Neural cell (in vitro differentiated cells): Measurements from ENCODE around the gene COMMD4. TPM values are rescaled to one million over a fixed set of nuclear protein-coding genes. Genes with fewer than 3 reads are reported as not detected.
"Not testable (repeated sequence)": the region's sequence is repeated elsewhere in the genome, so short reads cannot be mapped to it uniquely, and the experiment has no call there.

Experiments
- H2AFZ ChIP-seq: fragments of 200-600, 300-800 bp; sonication (generic), shearing (Covaris generic); 2 replicates; pipeline ENCODE4 v1.6.0; 2014; ENCODE audit warnings: low read depth, mild to moderate bottlenecking, antibody characterized with exemption, low read length, moderate library complexity
- H3F3A ChIP-seq: fragments of 200-600 bp; shearing (Covaris generic); 2 replicates; pipeline ENCODE4 v1.6.1; 2016; ENCODE audit warnings: mild to moderate bottlenecking, moderate library complexity, mixed read lengths, antibody characterized with exemption, low read length; ENCODE audit not compliant: insufficient read depth, poor library complexity, severe bottlenecking
- H3K27ac ChIP-seq: fragments of 200-600, 300-800 bp; sonication (generic), shearing (Covaris generic); 2 replicates; pipeline ENCODE4 v1.5.1; 2014; ENCODE audit warnings: mild to moderate bottlenecking, low read length, moderate library complexity
- H3K27me3 ChIP-seq: fragments of 300-800, 200-600 bp; sonication (generic), shearing (Covaris generic); 2 replicates; pipeline ENCODE4 v1.6.0; 2014; ENCODE audit warnings: mild to moderate bottlenecking, low read depth, low read length, moderate library complexity; ENCODE audit not compliant: insufficient read depth
- H3K36me3 ChIP-seq: fragments of 300-800, 200-600 bp; sonication (generic), shearing (Covaris generic); 2 replicates; pipeline ENCODE4 v1.5.1; 2014; ENCODE audit warnings: mild to moderate bottlenecking, antibody characterized with exemption, low read length, moderate library complexity; ENCODE audit not compliant: insufficient read depth
- H3K4me2 ChIP-seq: fragments of 300-800, 200-600 bp; sonication (generic), shearing (Covaris generic); 2 replicates; pipeline ENCODE4 v1.6.0; 2014; ENCODE audit warnings: mild to moderate bottlenecking, low read length
- H3K4me3 ChIP-seq: fragments of 300-800, 200-600 bp; sonication (generic), shearing (Covaris generic); 2 replicates; pipeline ENCODE4 v1.5.1; 2014; ENCODE audit warnings: mild to moderate bottlenecking, low read length, moderate library complexity
- H3K79me2 ChIP-seq: fragments of 200-600 bp; shearing (Covaris generic); replicated peaks from 2 replicates; pipeline ENCODE4 v1.6.0; 2014; ENCODE audit warnings: mild to moderate bottlenecking, low read length, moderate library complexity; ENCODE audit not compliant: insufficient read depth
- H3K9ac ChIP-seq: fragments of 300-800, 200-600 bp; sonication (generic), shearing (Covaris generic); 2 replicates; pipeline ENCODE4 v1.6.1; 2016; ENCODE audit warnings: mild to moderate bottlenecking, low read length, mixed read lengths
- H3K9me2 ChIP-seq: fragments of 200-600 bp; shearing (Covaris generic); 2 replicates; pipeline ENCODE4 v1.6.1; 2016; ENCODE audit warnings: mild to moderate bottlenecking, low read length, mixed read lengths; ENCODE audit not compliant: insufficient read depth
- H3K9me3 ChIP-seq: fragments of 200-600, 300-800 bp; sonication (generic), shearing (Covaris generic); 2 replicates; pipeline ENCODE4 v1.6.1; 2016; ENCODE audit warnings: mild to moderate bottlenecking, mixed run types, low read length, moderate library complexity, mixed read lengths
- H4K20me1 ChIP-seq: fragments of 200-600 bp; shearing (Covaris generic); 2 replicates; pipeline ENCODE4 v1.6.1; 2016; ENCODE audit warnings: mild to moderate bottlenecking, mixed run types; ENCODE audit not compliant: insufficient read depth
- EP300 ChIP-seq: fragments of 450-650 bp; conservative IDR thresholded peaks from 2 replicates; pipeline ENCODE4 v1.6.1; 2014; ENCODE audit warnings: antibody characterized with exemption, mild to moderate bottlenecking, moderate library complexity; ENCODE audit not compliant: poor library complexity, severe bottlenecking
- EZH2 ChIP-seq: fragments of 200-600, 300-800 bp; shearing (Covaris generic), sonication (generic); IDR thresholded peaks from 2 replicates; pipeline ENCODE4 v1.6.1; 2014; ENCODE audit warnings: antibody characterized with exemption, low read length, borderline replicate concordance, mild to moderate bottlenecking; ENCODE audit not compliant: insufficient read depth, poor library complexity, severe bottlenecking
- MXI1 ChIP-seq: fragments of 450-650 bp; conservative IDR thresholded peaks from 2 replicates; pipeline ENCODE4 v1.6.1; 2014; ENCODE audit warnings: antibody characterized with exemption, mild to moderate bottlenecking; ENCODE audit not compliant: poor library complexity, severe bottlenecking
- POLR2AphosphoS5 ChIP-seq: IDR thresholded peaks from 2 replicates; pipeline ENCODE4 v1.6.1; 2012
- RAD21 ChIP-seq: fragments of 450-650 bp; conservative IDR thresholded peaks from 2 replicates; pipeline ENCODE4 v1.6.1; 2014; ENCODE audit warnings: antibody characterized with exemption, mild to moderate bottlenecking, moderate library complexity
- SMC3 ChIP-seq: fragments of 450-650 bp; conservative IDR thresholded peaks from 2 replicates; pipeline ENCODE4 v1.6.1; 2014; ENCODE audit warnings: antibody characterized with exemption, mild to moderate bottlenecking, moderate library complexity; ENCODE audit not compliant: poor library complexity
- TAF1 ChIP-seq: IDR thresholded peaks from 2 replicates; pipeline ENCODE4 v1.6.1; 2012; ENCODE audit warnings: low read depth
- polyA plus RNA-seq: library from polyadenylated mRNA; depleted of rRNA; stranded (reverse); fragments of >200 nt; gene quantifications from 2 replicates; pipeline ENCODE4 v1.2.3, GENCODE V29; 2014
- TF ChIP-seq, protein P1 (sequence below): fragments of 450-650 bp; IDR thresholded peaks from 2 replicates; pipeline ENCODE4 v1.5.1; 2014; ENCODE audit warnings: antibody characterized with exemption, mild to moderate bottlenecking, moderate library complexity; ENCODE audit not compliant: poor library complexity, severe bottlenecking
- TF ChIP-seq, protein P2 (sequence below): IDR thresholded peaks from 2 replicates; pipeline ENCODE4 v1.6.1; 2012; ENCODE audit warnings: borderline replicate concordance

COMMD4 gene
- polyA plus RNA-seq, 1 donor from 2014 or later, result 103 TPM

DNA sequence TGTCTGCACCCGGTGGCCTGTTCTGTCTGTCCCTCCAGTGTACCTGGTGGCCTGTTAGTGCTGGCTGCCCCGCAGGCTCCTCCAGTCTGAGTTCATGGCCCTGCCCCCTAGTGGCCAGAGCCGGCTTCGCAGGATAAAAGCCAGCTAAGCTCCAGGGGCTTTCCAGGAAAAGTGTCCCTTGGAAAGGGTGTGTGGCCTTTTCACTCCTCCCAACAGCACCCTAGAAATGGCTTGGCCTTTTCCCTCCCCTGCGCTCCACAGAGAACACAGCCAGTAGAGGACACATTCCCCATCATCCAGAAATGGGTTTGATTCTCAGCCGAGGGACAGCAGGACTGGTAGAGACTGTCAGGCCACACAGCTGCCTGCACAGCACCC is 36.6 kb upstream of the COMMD4 start:
- not testable (repeated sequence) for H3K4me3 ChIP-seq, H2AFZ ChIP-seq, H3K9me2 ChIP-seq, H3K27ac ChIP-seq, H3K79me2 ChIP-seq, H3K9ac ChIP-seq, H3K9me3 ChIP-seq, H3K27me3 ChIP-seq, H3F3A ChIP-seq, H4K20me1 ChIP-seq, H3K36me3 ChIP-seq, H3K4me2 ChIP-seq
- TF ChIP-seq, protein P1, sequence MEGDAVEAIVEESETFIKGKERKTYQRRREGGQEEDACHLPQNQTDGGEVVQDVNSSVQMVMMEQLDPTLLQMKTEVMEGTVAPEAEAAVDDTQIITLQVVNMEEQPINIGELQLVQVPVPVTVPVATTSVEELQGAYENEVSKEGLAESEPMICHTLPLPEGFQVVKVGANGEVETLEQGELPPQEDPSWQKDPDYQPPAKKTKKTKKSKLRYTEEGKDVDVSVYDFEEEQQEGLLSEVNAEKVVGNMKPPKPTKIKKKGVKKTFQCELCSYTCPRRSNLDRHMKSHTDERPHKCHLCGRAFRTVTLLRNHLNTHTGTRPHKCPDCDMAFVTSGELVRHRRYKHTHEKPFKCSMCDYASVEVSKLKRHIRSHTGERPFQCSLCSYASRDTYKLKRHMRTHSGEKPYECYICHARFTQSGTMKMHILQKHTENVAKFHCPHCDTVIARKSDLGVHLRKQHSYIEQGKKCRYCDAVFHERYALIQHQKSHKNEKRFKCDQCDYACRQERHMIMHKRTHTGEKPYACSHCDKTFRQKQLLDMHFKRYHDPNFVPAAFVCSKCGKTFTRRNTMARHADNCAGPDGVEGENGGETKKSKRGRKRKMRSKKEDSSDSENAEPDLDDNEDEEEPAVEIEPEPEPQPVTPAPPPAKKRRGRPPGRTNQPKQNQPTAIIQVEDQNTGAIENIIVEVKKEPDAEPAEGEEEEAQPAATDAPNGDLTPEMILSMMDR, result peak; percentile 44

GRCh38 chr15:75300026-75300425 is 35.8 kb upstream of the COMMD4 start:
- not testable (repeated sequence) for H2AFZ ChIP-seq, H3K4me3 ChIP-seq, H3K36me3 ChIP-seq, H3K4me2 ChIP-seq, H3K9me3 ChIP-seq, H4K20me1 ChIP-seq, H3K9ac ChIP-seq, H3K27me3 ChIP-seq, H3K79me2 ChIP-seq, H3K27ac ChIP-seq, H3K9me2 ChIP-seq, H3F3A ChIP-seq

DNA sequence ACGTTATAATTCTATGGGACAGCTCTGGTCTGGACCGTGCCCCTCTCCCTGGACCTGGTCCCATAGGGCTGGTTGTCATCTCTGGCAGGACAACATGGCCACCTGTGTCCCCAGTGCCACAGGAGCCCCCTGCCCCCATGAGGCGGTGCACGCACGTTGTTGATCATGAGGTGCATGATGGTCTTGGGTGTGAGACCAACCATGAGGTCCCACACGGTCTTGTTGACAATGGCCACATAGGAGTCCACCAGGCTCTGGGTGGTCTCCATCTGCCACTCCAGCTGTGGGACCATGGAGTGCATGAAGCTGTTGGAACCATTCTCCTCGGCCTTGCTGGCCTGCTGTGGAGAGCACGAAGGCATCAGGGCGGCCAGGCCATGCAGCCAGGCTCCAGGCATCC is 33.5 kb upstream of the COMMD4 start:
- H3K36me3 ChIP-seq, result no peaks in the 10 kb centered on the region
- no peak overlapping the region for H3K4me3 ChIP-seq
- H4K20me1 ChIP-seq, result no peaks in the 10 kb centered on the region
- H3F3A ChIP-seq, result no peaks in the 10 kb centered on the region
- H3K27me3 ChIP-seq, result no peaks in the 10 kb centered on the region
- H3K27ac ChIP-seq, result no peak overlapping the region
- H3K9me3 ChIP-seq, result no peaks in the 10 kb centered on the region
- no peak overlapping the region for H3K9ac ChIP-seq
- no peak for TF ChIP-seq TAF1
- no peak for TF ChIP-seq MXI1
- no peak for TF ChIP-seq SMC3
- no peak for TF ChIP-seq POLR2AphosphoS5
- TF ChIP-seq, protein P2, sequence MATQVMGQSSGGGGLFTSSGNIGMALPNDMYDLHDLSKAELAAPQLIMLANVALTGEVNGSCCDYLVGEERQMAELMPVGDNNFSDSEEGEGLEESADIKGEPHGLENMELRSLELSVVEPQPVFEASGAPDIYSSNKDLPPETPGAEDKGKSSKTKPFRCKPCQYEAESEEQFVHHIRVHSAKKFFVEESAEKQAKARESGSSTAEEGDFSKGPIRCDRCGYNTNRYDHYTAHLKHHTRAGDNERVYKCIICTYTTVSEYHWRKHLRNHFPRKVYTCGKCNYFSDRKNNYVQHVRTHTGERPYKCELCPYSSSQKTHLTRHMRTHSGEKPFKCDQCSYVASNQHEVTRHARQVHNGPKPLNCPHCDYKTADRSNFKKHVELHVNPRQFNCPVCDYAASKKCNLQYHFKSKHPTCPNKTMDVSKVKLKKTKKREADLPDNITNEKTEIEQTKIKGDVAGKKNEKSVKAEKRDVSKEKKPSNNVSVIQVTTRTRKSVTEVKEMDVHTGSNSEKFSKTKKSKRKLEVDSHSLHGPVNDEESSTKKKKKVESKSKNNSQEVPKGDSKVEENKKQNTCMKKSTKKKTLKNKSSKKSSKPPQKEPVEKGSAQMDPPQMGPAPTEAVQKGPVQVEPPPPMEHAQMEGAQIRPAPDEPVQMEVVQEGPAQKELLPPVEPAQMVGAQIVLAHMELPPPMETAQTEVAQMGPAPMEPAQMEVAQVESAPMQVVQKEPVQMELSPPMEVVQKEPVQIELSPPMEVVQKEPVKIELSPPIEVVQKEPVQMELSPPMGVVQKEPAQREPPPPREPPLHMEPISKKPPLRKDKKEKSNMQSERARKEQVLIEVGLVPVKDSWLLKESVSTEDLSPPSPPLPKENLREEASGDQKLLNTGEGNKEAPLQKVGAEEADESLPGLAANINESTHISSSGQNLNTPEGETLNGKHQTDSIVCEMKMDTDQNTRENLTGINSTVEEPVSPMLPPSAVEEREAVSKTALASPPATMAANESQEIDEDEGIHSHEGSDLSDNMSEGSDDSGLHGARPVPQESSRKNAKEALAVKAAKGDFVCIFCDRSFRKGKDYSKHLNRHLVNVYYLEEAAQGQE, result no peak
- TF ChIP-seq EP300, result no peak
- TF ChIP-seq, protein P1, result no peak
- no peak for TF ChIP-seq RAD21
- TF ChIP-seq EZH2, result no peak
- H3K4me2 ChIP-seq, result no peak overlapping the region
- H3K79me2 ChIP-seq, result no peaks in the 10 kb centered on the region
- no peaks in the 10 kb centered on the region for H3K9me2 ChIP-seq
- no peak overlapping the region for H2AFZ ChIP-seq

DNA sequence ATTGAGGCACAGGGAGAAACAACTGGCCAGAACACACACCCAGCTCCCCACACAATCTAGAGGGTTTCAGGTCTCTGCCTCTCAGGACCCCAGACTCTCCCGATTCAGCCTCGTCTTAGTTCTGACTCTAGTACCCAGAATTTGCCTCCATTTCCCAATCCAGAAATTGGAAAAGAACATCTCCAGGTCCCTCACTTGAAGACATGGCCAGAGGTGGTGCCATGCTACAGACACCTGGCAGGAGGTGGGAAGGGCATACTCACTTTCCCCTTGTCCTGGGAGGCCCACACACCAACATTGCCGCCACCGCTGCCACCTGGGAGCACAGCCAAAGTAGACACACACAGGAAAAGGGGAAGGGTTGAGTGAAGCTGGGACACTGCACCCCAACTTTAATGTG is 33.1 kb upstream of the COMMD4 start:
- not testable (repeated sequence) for H2AFZ ChIP-seq, H3F3A ChIP-seq, H3K27ac ChIP-seq, H3K79me2 ChIP-seq, H3K9ac ChIP-seq, H3K9me3 ChIP-seq, H3K4me2 ChIP-seq, H3K27me3 ChIP-seq, H3K36me3 ChIP-seq, H4K20me1 ChIP-seq, H3K4me3 ChIP-seq, H3K9me2 ChIP-seq
